NB4 (cell line): ENCODE measurements around the gene DNMT1.
"Not testable (repeated sequence)": the region's sequence is repeated elsewhere in the genome, so short reads cannot be mapped to it uniquely, and the experiment has no call there.

ENCODE experiments used
- DNase-seq: peaks from one replicate; pipeline ENCODE4 v3.0.0; 2010; ENCODE audit warnings: low read depth
- H3K4me3 ChIP-seq: one replicate; pipeline ENCODE4 v1.5.1; 2011; ENCODE audit warnings: mild to moderate bottlenecking, low read depth, low read length, moderate library complexity
- MAX ChIP-seq: IDR thresholded peaks from 2 replicates; pipeline ENCODE4 v1.6.1; 2011; ENCODE audit warnings: low read depth, low read length
- MYC ChIP-seq: IDR thresholded peaks from 2 replicates; pipeline ENCODE4 v1.6.1; 2011; ENCODE audit warnings: low read depth, low read length
- POLR2A ChIP-seq: IDR thresholded peaks from 2 replicates; pipeline ENCODE4 v1.6.1; 2011; ENCODE audit warnings: mild to moderate bottlenecking; ENCODE audit not compliant: insufficient read length; ENCODE audit errors: extremely low read depth
- TF ChIP-seq, protein P1 (sequence below): IDR thresholded peaks from one replicate; pipeline ENCODE4 v1.5.1; 2012; ENCODE audit warnings: low read depth, low read length

Gene DNMT1

DNA sequence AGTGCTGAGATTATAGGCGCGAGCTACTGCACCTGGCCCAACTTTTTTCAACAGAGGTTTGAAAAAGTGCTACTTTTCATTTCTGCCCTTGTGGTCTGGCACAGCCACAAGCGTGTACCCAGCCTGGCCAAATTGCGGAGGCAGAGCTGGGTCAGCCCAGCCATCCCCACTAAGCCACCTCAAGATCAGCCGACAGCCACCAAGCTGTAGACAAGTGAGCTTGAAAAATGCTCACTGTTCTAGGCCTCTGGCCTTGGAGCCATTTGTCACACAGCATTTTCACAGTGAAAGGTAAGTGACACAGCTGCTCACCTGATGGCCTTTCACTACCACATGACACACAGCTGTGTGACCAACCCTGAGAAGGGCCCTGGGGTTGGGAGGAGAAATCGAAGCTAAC lies 27.3 kb downstream of the DNMT1 start:
- no peak overlapping the region for H3K4me3 ChIP-seq
- TF ChIP-seq, protein P1, sequence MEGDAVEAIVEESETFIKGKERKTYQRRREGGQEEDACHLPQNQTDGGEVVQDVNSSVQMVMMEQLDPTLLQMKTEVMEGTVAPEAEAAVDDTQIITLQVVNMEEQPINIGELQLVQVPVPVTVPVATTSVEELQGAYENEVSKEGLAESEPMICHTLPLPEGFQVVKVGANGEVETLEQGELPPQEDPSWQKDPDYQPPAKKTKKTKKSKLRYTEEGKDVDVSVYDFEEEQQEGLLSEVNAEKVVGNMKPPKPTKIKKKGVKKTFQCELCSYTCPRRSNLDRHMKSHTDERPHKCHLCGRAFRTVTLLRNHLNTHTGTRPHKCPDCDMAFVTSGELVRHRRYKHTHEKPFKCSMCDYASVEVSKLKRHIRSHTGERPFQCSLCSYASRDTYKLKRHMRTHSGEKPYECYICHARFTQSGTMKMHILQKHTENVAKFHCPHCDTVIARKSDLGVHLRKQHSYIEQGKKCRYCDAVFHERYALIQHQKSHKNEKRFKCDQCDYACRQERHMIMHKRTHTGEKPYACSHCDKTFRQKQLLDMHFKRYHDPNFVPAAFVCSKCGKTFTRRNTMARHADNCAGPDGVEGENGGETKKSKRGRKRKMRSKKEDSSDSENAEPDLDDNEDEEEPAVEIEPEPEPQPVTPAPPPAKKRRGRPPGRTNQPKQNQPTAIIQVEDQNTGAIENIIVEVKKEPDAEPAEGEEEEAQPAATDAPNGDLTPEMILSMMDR, result no peak
- TF ChIP-seq POLR2A, result no peak
- no peak for TF ChIP-seq MAX
- no peak for TF ChIP-seq MYC
- no peak for DNase-seq

GRCh38 chr19:10166501-10166900 lies 28.3 kb downstream of the DNMT1 start:
- H3K4me3 ChIP-seq, DNase-seq: not testable (repeated sequence)

- DNase-seq, result no peak
- TF ChIP-seq MAX (no peak), MYC (no peak), POLR2A (no peak)
- TF ChIP-seq, protein P1, result no peak
- no peak overlapping the region for H3K4me3 ChIP-seq
These were observed 28.7 kb downstream of the DNMT1 start for GRCh38 chr19:10166046-10166445.

DNA sequence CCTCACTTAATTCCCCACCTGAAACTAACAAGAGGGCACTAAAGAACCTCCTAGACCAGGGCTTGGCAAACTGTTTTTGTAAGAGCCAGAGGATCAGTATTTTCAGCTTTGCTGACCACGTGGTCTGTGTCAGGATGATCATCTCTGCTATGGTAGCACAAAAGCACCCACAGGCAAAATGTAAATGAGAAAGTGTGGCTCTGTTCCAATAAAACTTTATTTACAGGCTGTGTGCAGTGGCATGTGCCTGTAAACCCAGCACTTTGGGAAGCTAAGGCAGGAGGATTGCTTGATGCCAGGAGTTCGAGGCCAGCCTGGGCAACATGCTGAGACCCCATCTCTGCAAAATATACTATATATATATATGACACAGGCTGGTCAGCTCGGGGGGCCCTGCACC lies 31.2 kb downstream of the DNMT1 start:
- TF ChIP-seq MAX, result no peak

DNA sequence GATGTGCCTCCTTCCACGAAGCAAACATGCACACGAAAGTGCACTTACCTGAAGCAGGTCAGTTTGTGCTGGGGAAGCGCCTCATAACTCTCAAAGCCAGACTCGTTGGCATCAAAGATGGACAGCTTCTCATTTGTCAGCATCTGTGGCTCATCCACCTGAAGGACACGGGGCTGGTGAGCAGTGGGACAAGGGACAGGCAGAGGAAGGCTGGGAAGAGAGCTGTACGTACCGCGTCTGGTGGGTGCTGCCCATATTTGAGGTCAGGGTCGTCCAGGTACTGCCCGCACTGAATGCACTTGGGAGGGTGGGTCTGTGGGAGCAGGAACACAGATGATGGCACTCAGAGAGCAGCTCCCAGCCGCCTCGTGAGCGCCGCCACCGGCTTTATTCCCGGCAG lies 35.1 kb downstream of the DNMT1 start:
- H3K4me3 ChIP-seq, result no peak overlapping the region
- DNase-seq, result no peak
- TF ChIP-seq MAX (no peak), MYC (no peak), POLR2A (no peak)
- TF ChIP-seq, protein P1, result no peak

More for the DNA sequence above, 31.2 kb downstream of the DNMT1 start:
- no peak overlapping the region for H3K4me3 ChIP-seq
- DNase-seq, result no peak

DNA sequence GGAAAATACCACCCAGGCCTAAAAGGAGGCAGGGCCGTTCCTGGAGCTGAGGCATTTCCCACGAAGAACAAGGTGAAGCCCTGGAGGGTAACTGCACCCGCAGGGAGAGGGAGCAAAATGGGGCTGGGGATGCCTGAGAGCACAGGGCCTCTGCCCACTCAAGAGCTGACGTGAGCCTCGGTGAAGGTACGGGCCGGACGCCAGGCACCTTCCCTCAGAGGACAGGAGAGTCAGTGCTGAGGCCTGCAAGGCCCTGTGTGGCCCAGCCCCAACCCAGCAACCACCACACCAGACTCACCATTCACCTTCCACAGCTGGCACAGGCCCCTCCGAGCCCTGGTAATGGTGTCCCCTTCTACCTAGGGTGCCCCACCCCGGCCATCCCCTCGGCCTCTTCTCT lies 36.3 kb downstream of the DNMT1 start:
- TF ChIP-seq MYC, result no peak
- TF ChIP-seq POLR2A, result no peak
- no peak for TF ChIP-seq MAX
- TF ChIP-seq, protein P1, result no peak

DNA sequence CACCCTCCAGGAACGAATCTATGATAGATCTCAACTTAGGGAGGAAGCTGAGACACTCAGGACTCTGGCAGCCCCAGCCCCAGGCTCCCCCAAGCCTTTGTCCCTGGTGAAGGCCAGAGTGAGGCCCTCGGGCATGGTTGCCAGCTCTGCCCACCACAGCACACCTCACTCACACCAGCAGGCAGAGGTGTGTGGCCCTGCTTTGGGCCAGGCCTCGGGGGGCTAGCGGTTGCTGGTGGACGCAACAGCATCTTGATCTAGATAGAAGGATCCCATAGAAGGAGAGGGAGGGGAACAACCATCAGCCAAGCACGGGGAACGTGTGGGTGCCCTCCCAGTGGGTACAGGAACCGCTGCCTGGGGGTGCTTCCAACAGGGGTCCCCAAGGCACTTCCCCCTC lies 36.7 kb downstream of the DNMT1 start:
- no peak for TF ChIP-seq POLR2A
- TF ChIP-seq MYC, result no peak
- TF ChIP-seq, protein P1, result no peak
- TF ChIP-seq MAX, result no peak
- H3K4me3 ChIP-seq, result no peak overlapping the region
- no peak for DNase-seq

More for the DNA sequence above, 36.3 kb downstream of the DNMT1 start:
- no peak overlapping the region for H3K4me3 ChIP-seq
- no peak for DNase-seq
